ENCODE measurements around the gene PRCP. TPM values are rescaled to one million over a fixed set of nuclear protein-coding genes. Genes with fewer than 3 reads are reported as not detected.

PRCP gene
- total and polyA plus RNA-seq, 2 experiments from 2014 or later = 33.3 to 52.8 TPM

GRCh38 chr11:82937554-82937953 lies 37.3 kb upstream of the PRCP start:
- Histone ChIP-seq H4K20me1 (replicated peaks; ENCODE audit: insufficient read depth) (no peaks in the 10 kb centered on the region), H3K9me2 (ENCODE audit: insufficient read depth) (no peaks in the 10 kb centered on the region), H3K4me3 (no peak overlapping the region), H3K27ac (ENCODE audit: low read depth) (no peak overlapping the region), H2AFZ (no peak overlapping the region), H3K36me3 (ENCODE audit: insufficient read depth) (peaks cover 18% of the 10 kb centered on the region; the same call in 1 of the 2 replicates), H3K4me1 (ENCODE audit: insufficient read depth) (no peaks in the 10 kb centered on the region), H3F3A (replicated peaks; ENCODE audit: low read depth) (no peaks in the 10 kb centered on the region), H3K79me2 (replicated peaks; ENCODE audit: insufficient read depth) (no peaks in the 10 kb centered on the region), H3K4me2 (no peak overlapping the region), H3K27me3 (ENCODE audit: insufficient read depth) (no peaks in the 10 kb centered on the region)
- H3K36me3 Mint-ChIP-seq (ENCODE audit: low read depth) = peaks cover 20% of the 10 kb centered on the region
- no peak for TF ChIP-seq CTCF (conservative IDR thresholded peaks at IDR 0.05; ENCODE audit: low read depth in 2 of 2)
- no peak for TF ChIP-seq JUNB (IDR thresholded peaks at IDR 0.05; ENCODE audit: unreplicated experiment)
- no peak for TF ChIP-seq CREB1 (CRISPR knock-in tag; IDR thresholded peaks at IDR 0.05; ENCODE audit: low read depth)
- TF ChIP-seq EZH2phosphoT487 (IDR thresholded peaks at IDR 0.05; ENCODE audit: unreplicated experiment) = no peak
- TF ChIP-seq ETS1 (IDR thresholded peaks at IDR 0.05) = no peak
- no peak for TF ChIP-seq ZNF462 (CRISPR knock-in tag; IDR thresholded peaks at IDR 0.05)
- no peak for ATAC-seq
- H3K27me3 Mint-ChIP-seq (ENCODE audit: insufficient read depth, low read depth, poor library complexity) = peaks cover 6% of the 10 kb centered on the region
- no peaks in the 10 kb centered on the region for H3K4me1 Mint-ChIP-seq
- H3K27ac Mint-ChIP-seq = no peak overlapping the region
- DNase-seq (ENCODE audit: low spot score) = no peak
- H3K4me3 Mint-ChIP-seq = no peak overlapping the region
- H3K9me3 Mint-ChIP-seq = no peaks in the 10 kb centered on the region; the same call in 2 of the 3 replicates
